GM12875 (cell line): ENCODE measurements around the gene GADD45G.

ENCODE experiments used
- H3K4me3 ChIP-seq: one replicate; pipeline ENCODE4 v1.5.1; 2011; ENCODE audit warnings: low read depth, low read length, control low read depth
- CTCF ChIP-seq: IDR thresholded peaks from 2 replicates; pipeline ENCODE4 v1.5.1; 2011; ENCODE audit warnings: low read depth, mild to moderate bottlenecking, control low read depth, inconsistent platforms, low read length, moderate library complexity, borderline replicate concordance; ENCODE audit not compliant: insufficient read depth

GADD45G gene

GRCh38 chr9:89626741-89627265 is 22.0 kb downstream of the GADD45G start:
- no peak overlapping the region for H3K4me3 ChIP-seq
- no peak for TF ChIP-seq CTCF

DNA sequence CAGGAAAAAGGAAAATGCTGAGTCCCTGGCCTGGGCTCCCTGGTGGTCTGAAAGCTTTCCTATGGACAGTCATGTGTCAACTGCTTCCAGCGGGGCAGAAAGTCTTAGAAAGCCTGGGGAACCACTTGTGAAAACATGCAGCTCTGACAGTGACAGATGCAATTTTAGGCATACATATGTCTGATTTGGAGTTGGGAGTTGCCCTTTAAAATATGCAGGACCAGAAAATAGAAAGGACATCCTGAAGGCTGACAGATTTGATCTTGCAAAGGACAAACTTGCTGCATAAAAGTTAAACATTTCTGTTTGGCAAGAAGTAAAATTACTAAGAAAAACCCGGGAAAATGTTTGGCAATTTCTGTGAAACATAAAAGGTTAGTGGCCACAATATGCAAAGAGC is 23.8 kb downstream of the GADD45G start:
- no peak for TF ChIP-seq CTCF

GRCh38 chr9:89629081-89629976 is 24.5 kb downstream of the GADD45G start:
- no peak for TF ChIP-seq CTCF

More for the DNA sequence above, 23.8 kb downstream of the GADD45G start:
- H3K4me3 ChIP-seq, result no peak overlapping the region

DNA sequence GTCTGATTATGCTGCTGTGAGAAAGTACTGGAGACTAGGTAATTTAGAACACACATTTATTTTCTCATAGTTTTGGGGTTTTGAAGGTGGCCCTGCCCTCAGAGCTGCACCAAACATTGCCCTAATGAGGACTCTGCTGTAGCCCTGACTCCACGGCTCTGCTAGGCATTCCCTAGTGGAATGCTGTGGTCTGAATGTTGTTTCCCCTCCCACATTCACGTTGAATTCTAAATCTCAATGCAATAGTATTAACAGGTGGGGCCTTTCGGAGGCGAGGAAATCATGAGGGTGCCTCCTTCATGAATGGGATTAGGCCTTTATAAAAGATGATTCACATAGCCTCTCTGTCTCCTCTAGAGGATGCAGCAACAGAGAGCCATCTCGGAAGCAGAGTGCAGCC is 25.7 kb downstream of the GADD45G start:
- no peak overlapping the region for H3K4me3 ChIP-seq
- no peak for TF ChIP-seq CTCF

More at GRCh38 chr9:89629081-89629976, 24.5 kb downstream of the GADD45G start:
- no peak overlapping the region for H3K4me3 ChIP-seq

- no peak overlapping the region for H3K4me3 ChIP-seq
- no peak for TF ChIP-seq CTCF
Measured at GRCh38 chr9:89631384-89631783, 26.6 kb downstream of the GADD45G start.

- no peak for TF ChIP-seq CTCF
- H3K4me3 ChIP-seq, result no peak overlapping the region
Measured at GRCh38 chr9:89632192-89632733, 27.5 kb downstream of the GADD45G start.
